Brain microvascular endothelial cell (primary cell): Measurements from ENCODE around the gene UCHL3.

ENCODE experiments used
- DNase-seq: peaks from one replicate; pipeline ENCODE4 v3.0.0-alpha.2; 2020
- H3K27ac ChIP-seq: fragments of 250-450 bp; sonication (Bioruptor Pico); 2 replicates; pipeline ENCODE4 v1.5.1; 2020; ENCODE audit warnings: mild to moderate bottlenecking, moderate library complexity
- H3K27me3 ChIP-seq: fragments of 250-450 bp; sonication (Bioruptor Pico); replicated peaks from 2 replicates; pipeline ENCODE4 v1.5.1; 2020; ENCODE audit warnings: mild to moderate bottlenecking
- H3K36me3 ChIP-seq: fragments of 250-450 bp; sonication (Bioruptor Pico); replicated peaks from 2 replicates; pipeline ENCODE4 v1.5.1; 2020; ENCODE audit warnings: mild to moderate bottlenecking
- H3K4me3 ChIP-seq: 2 replicates; pipeline ENCODE4 v1.5.1; 2011; ENCODE audit warnings: low read depth, mild to moderate bottlenecking, control low read depth, low read length, moderate library complexity
- CTCF ChIP-seq: IDR thresholded peaks from 2 replicates; pipeline ENCODE4 v1.5.1; 2011; ENCODE audit warnings: low read depth, mild to moderate bottlenecking, moderate library complexity, low read length, control low read depth, inconsistent platforms; ENCODE audit errors: missing control alignments
- in situ Hi-C: cut with HindIII; loops from 2 replicates; pipeline ENCODE4 v1.10.0; 2017; ENCODE audit warnings: low sequenced_read_pairs, low pct_ligation_motif_present

UCHL3 gene

GRCh38 chr13:75635828-75636435, 86.3 kb downstream of the UCHL3 start, which contains the start of gene LMO7:
Gene LMO7 (plus strand): TSS chr13:75636330. CDS start chr13:75636658, 328 bp downstream.
- no peak for TF ChIP-seq CTCF
- in situ Hi-C loops: no loop called here
- peaks cover 3% of the 10 kb centered on the region for H3K36me3 ChIP-seq
- DNase-seq: no peak
- H3K27me3 ChIP-seq: no peaks in the 10 kb centered on the region
- peak within 1 kb of the TSS; percentile 62 for H3K27ac ChIP-seq
- H3K4me3 ChIP-seq: peak within 1 kb of the TSS; percentile 96

- Histone ChIP-seq H3K27me3 (no peaks in the 10 kb centered on the region), H3K4me3 (peak overlapping the region; percentile 96), H3K27ac (peak overlapping the region; percentile 18), H3K36me3 (peaks cover 9% of the 10 kb centered on the region)
- no peak for TF ChIP-seq CTCF
- DNase-seq: no peak
- in situ Hi-C loops: no loop called here
Observed at GRCh38 chr13:75636436-75637180, 87.0 kb downstream of the UCHL3 start.

GRCh38 chr13:75637181-75637750, 87.7 kb downstream of the UCHL3 start:
- Histone ChIP-seq H3K27me3 (no peaks in the 10 kb centered on the region), H3K27ac (no peak overlapping the region), H3K4me3 (peak overlapping the region; percentile 96), H3K36me3 (peaks cover 12% of the 10 kb centered on the region)
- DNase-seq: no peak
- in situ Hi-C loops: no loop called here
- TF ChIP-seq CTCF: no peak

- no peak for TF ChIP-seq CTCF
- H3K36me3 ChIP-seq: peaks cover 12% of the 10 kb centered on the region
- no peak for DNase-seq
- no peaks in the 10 kb centered on the region for H3K27me3 ChIP-seq
- peak overlapping the region; percentile 96 for H3K4me3 ChIP-seq
- in situ Hi-C loops: no loop called here
- H3K27ac ChIP-seq: no peak overlapping the region
Observed at GRCh38 chr13:75639454-75639853, 89.9 kb downstream of the UCHL3 start.

- Histone ChIP-seq H3K27me3 (no peaks in the 10 kb centered on the region), H3K4me3 (no peak overlapping the region), H3K36me3 (peaks cover 15% of the 10 kb centered on the region), H3K27ac (no peak overlapping the region)
- in situ Hi-C loops: no loop called here
- no peak for DNase-seq
- TF ChIP-seq CTCF: no peak
Observed at GRCh38 chr13:75641026-75641425, 91.4 kb downstream of the UCHL3 start.
